HG02973 (cell line): ENCODE data around the gene SLC5A1.
"Not testable (repeated sequence)": the region's sequence is repeated elsewhere in the genome, so short reads cannot be mapped to it uniquely, and the experiment has no call there.

Experiments
- ATAC-seq: cut with Tn5 transposase; IDR thresholded peaks from one replicate; pipeline ENCODE4 v1.9.1; 2021; ENCODE audit warnings: moderate library complexity; ENCODE audit not compliant: unreplicated experiment

The SLC5A1 gene

GRCh38 chr22:32142600-32142999 lies 99.5 kb downstream of the SLC5A1 start:
- ATAC-seq: no peak

DNA sequence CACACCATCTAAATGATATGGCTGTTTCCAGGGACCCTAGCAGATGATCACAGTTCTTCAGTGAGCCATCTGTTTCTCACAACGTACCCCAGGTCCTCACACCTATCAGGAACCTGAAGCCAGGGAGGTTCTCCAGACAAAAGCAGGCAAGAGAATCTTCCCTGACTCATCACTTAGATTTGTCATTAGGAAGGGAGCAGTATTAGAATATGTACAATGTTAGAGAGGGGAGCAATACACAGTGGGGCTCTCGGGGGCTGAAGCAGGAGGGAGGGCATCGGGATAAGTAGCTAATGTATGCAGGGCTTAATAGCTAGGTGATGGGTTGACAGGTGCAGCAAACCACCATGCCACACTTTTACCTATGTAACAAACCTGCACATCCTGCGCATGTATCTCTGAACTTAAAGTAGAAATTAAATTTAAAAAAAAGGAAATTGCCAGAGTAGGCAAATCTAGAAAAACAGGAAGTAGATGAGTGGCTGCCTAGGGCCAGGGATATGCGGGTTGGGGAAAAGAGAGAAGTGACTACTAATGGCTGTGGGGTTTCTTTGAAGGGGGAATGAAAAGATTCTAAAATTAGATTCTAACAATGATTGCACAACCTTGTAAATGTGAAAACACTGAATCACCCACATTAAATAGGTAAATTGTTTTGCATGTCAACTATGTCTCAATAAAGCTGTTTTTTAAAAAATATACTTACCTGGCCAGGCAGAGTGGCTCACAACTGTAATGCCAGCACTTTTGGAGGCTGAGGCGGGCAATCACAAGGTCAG lies 101.6 kb downstream of the SLC5A1 start:
- ATAC-seq: no peak

GRCh38 chr22:32147128-32147527 lies 104.1 kb downstream of the SLC5A1 start:
- not testable (repeated sequence) for ATAC-seq

DNA sequence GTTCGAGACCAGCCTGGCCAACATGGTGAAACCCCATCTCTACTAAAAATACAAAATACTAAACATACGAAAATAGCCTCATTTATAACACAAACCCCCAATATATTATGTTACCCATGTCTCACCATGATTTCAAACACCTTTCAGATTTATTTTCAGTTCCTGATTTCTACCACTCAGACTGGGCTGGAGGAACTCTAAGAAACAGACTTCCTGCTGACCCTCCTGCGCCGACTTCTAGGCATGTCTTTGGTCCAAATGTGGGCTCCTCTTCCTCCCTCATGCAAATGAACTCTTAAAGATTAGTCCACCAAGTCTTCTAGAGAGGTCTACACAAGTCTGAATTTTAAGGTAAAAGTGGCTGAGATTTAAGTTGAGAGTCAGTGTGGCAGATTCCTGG lies 105.3 kb downstream of the SLC5A1 start:
- not testable (repeated sequence) for ATAC-seq

DNA sequence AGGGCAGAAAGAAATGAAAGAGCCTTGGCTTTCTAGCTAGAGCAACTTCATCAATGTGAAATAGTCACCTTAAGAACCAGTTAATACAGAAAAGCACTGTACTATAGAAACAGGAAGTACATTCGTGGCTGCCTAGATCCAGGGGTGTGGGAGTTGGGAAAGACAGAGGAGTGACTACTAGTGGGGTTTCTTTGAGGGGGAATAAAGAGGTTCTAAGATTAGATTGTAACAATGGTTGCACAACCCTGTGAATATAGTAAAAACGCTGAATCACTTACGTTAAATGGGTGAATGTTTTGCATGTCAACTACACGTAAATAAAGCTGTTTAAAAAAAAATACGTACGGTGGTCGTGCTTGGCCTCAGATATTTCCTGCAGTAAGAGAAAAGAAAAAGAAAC lies 107.6 kb downstream of the SLC5A1 start:
- not testable (repeated sequence) for ATAC-seq

GRCh38 chr22:32151641-32152040 lies 108.6 kb downstream of the SLC5A1 start:
- ATAC-seq: not testable (repeated sequence)

- not testable (repeated sequence) for ATAC-seq
Observed at GRCh38 chr22:32154727-32155126, 111.7 kb downstream of the SLC5A1 start.

DNA sequence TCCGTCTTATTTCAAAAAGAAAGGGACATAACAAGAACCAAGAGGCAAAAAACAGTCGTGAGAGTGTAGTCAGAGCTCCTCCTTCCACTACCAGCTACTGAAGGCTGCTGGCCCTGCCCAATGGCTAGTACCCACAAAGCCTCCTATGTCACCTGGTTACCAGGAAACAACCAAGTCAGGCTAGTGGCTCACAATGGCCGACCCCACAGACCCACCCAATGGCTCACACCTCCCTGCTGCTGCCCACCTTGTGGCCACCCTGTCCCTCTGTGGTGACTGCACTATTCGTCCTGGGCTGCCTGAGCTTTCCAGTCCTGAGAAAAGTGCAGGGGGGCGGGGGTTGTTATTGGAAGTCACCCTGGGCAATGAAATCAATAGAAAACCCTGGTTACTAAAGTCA lies 114.6 kb downstream of the SLC5A1 start:
- not testable (repeated sequence) for ATAC-seq

DNA sequence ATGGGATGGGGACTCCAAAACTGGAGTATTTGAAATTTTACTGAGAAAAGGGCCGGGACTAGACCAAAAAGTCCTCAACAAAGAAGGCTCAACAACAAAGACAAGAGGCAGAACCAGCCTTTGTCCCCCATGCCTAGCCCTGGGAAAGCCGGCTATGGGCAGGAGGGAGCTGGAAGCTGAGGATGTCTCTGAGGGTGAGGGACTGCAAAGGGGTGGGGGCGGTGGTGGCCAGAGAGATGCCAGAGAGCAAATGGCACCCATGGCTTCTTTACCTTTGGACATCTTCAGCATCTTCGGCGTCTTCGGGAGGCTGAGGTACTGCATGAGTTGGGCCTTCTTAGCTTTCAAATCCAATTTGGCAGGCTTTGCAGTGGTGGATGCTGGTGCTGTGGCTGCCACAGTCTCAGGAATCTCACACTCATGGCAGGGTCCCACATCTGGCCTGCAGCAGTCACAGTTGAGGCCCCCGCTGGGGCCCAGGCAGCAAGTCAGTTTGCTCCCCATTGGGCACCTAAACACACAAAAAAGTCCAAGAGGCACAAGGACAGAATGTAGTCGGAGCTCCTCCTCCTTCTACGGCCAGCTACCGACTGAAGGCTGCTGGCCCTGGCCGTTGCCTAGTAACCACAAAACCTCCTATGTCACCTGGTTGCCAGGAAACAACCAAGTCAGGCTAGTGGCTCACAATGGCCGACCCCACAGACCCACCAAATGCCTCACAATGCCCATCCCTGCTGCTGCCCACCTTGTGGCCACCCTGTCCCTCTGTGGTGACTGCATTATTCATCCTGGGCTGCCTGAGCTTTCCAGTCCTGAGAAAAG lies 115.9 kb downstream of the SLC5A1 start, which contains the start of gene C22orf42:
Gene C22orf42, minus strand, starts transcription at position 592 of the 822 bp plus-strand sequence. Its CDS starts 88 bp downstream, at position 504.
- no peak for ATAC-seq

- ATAC-seq: not testable (repeated sequence)
Observed at GRCh38 chr22:32160411-32160810, 117.3 kb downstream of the SLC5A1 start.
